Lung microvascular endothelial cell (primary cell): Measurements from ENCODE around the gene DRD3. TPM values are rescaled to one million over a fixed set of nuclear protein-coding genes. Genes with fewer than 3 reads are reported as not detected.
A peak's percentile ranks its signal among the peaks of the same experiment; 100 is the strongest.

ENCODE experiments used
- DNase-seq, 2 donors: peaks; one replicate each; pipeline versions ENCODE4 v3.0.0 to v3.0.0-alpha.2; 2010; ENCODE audit warnings: low read depth in 2 of 2
- total RNA-seq: library from RNA; depleted of rRNA; stranded (reverse); fragments of >200 nt; gene quantifications from 2 replicates; pipeline ENCODE4 v1.2.1, GENCODE V29; 2014

The DRD3 gene
- total RNA-seq, 1 donor from 2014 or later, result not detected

GRCh38 chr3:114186501-114186900 is 7.6 kb upstream of the DRD3 start:
- DNase-seq, result no peak

GRCh38 chr3:114179575-114179974 is 723 bp upstream of the DRD3 start:
- peak; percentile 41 to 62 for DNase-seq

GRCh38 chr3:114176890-114177289 is 2.0 kb downstream of the DRD3 start:
- DNase-seq, result no peak

GRCh38 chr3:114176487-114176886 is 2.4 kb downstream of the DRD3 start:
- DNase-seq, result no peak

GRCh38 chr3:114175204-114175987 is 3.5 kb downstream of the DRD3 start:
- no peak for DNase-seq

- no peak for DNase-seq
Observed at GRCh38 chr3:114171677-114172076, 7.2 kb downstream of the DRD3 start.

- no peak for DNase-seq
Observed at GRCh38 chr3:114168150-114168549, 10.7 kb downstream of the DRD3 start.

- no peak for DNase-seq
Observed at GRCh38 chr3:114157321-114157720, 21.5 kb downstream of the DRD3 start.

- DNase-seq, result peak; percentile 63 to 67
Observed at GRCh38 chr3:114155370-114155821, 23.5 kb downstream of the DRD3 start.

GRCh38 chr3:114154321-114154821 is 24.5 kb downstream of the DRD3 start:
- DNase-seq, result no peak

GRCh38 chr3:114152519-114153151 is 26.2 kb downstream of the DRD3 start:
- DNase-seq, result peak; percentile 78 to 98

GRCh38 chr3:114151091-114151490 is 27.8 kb downstream of the DRD3 start:
- DNase-seq, result no peak

- DNase-seq, result no peak
Observed at GRCh38 chr3:114147251-114147650, 31.6 kb downstream of the DRD3 start.

- peak; percentile 61 to 79 for DNase-seq
Observed at GRCh38 chr3:114144909-114145688, 33.8 kb downstream of the DRD3 start.

- no peak for DNase-seq
Observed at GRCh38 chr3:114143817-114144216, 35.0 kb downstream of the DRD3 start.

- no peak for DNase-seq
Observed at GRCh38 chr3:114139836-114140235, 39.0 kb downstream of the DRD3 start.

- DNase-seq, result no peak
Observed at GRCh38 chr3:114133947-114134346, 44.9 kb downstream of the DRD3 start.

GRCh38 chr3:114132500-114132899 is 46.4 kb downstream of the DRD3 start:
- no peak for DNase-seq

- peak in 1 of 2 donors; percentile 19 for DNase-seq
Observed at GRCh38 chr3:114128826-114129225, 50.0 kb downstream of the DRD3 start.

- DNase-seq, result peak in 1 of 2 donors; percentile 38
Observed at GRCh38 chr3:114128231-114128630, 50.6 kb downstream of the DRD3 start.

- DNase-seq, result no peak
Observed at GRCh38 chr3:114127517-114127916, 51.3 kb downstream of the DRD3 start.

- no peak for DNase-seq
Observed at GRCh38 chr3:114126461-114126860, 52.4 kb downstream of the DRD3 start.
